HepG2 (cell line): ENCODE results near the gene SCYL1.

Experiments used
- ATF2 ChIP-seq: sonication (generic); formaldehyde crosslinking; IDR thresholded peaks from 2 replicates; pipeline ENCODE4 v1.4.0; 2020; ENCODE audit warnings: missing genetic modification reagents
- CTCF ChIP-seq: sonication (generic); formaldehyde crosslinking; IDR thresholded peaks from 2 replicates; pipeline ENCODE4 v1.5.0; 2020; ENCODE audit warnings: mild to moderate bottlenecking, missing genetic modification reagents, moderate library complexity
- DBP ChIP-seq: sonication (generic); formaldehyde crosslinking; IDR thresholded peaks from 2 replicates; pipeline ENCODE4 v1.4.0; 2020; ENCODE audit warnings: missing genetic modification reagents; ENCODE audit errors: not compliant biosample characterization
- EP300 ChIP-seq, 3 experiments: sonication (generic) in 1 of 3; formaldehyde crosslinking in 1 of 3; IDR thresholded peaks; 2 replicates each; pipeline versions ENCODE4 v1.5.1 to v1.6.1; 2011 to 2020; ENCODE audit warnings: low read depth in 2 of 3, low read length in 2 of 3, borderline replicate concordance in 1 of 3, improper control_type of control experiment in 1 of 3, mild to moderate bottlenecking in 1 of 3, missing genetic modification reagents in 1 of 3, moderate library complexity in 1 of 3
- MAFF ChIP-seq: IDR thresholded peaks from 2 replicates; pipeline ENCODE4 v1.6.1; 2011; ENCODE audit warnings: low read depth, low read length, improper control_type of control experiment
- NPAS2 ChIP-seq: sonication (generic); formaldehyde crosslinking; IDR thresholded peaks from 2 replicates; pipeline ENCODE4 v1.8.0; 2022; ENCODE audit warnings: mild to moderate bottlenecking, missing genetic modification reagents, borderline replicate concordance
- SCMH1 ChIP-seq: sonication (generic); formaldehyde crosslinking; IDR thresholded peaks from 2 replicates; pipeline ENCODE4 v1.9.0; 2021; ENCODE audit warnings: missing genetic modification reagents, mild to moderate bottlenecking, borderline replicate concordance
- SIN3B ChIP-seq: fragments of 150-350 bp; IDR thresholded peaks from 2 replicates; pipeline ENCODE4 v1.6.1; 2014; ENCODE audit warnings: low read length
- SRSF9 ChIP-seq: fragments of 200-400 bp; formaldehyde crosslinking; IDR thresholded peaks from 2 replicates; pipeline ENCODE4 v1.6.1; 2018; ENCODE audit warnings: borderline replicate concordance, mild to moderate bottlenecking, low read depth, low read length; ENCODE audit not compliant: insufficient read depth, poor library complexity, severe bottlenecking
- ZBTB33 ChIP-seq: sonication (generic); formaldehyde crosslinking; IDR thresholded peaks from 2 replicates; pipeline ENCODE4 v1.4.0; 2020; ENCODE audit warnings: missing genetic modification reagents
- ZNF253 ChIP-seq: sonication (generic); formaldehyde crosslinking; IDR thresholded peaks from 2 replicates; pipeline ENCODE4 v1.8.0; 2022; ENCODE audit warnings: mild to moderate bottlenecking, missing genetic modification reagents, borderline replicate concordance
- ZNF776 ChIP-seq: sonication (generic); formaldehyde crosslinking; IDR thresholded peaks from 2 replicates; pipeline ENCODE4 v1.4.0; 2020; ENCODE audit warnings: mild to moderate bottlenecking, missing genetic modification reagents
- ZNF777 ChIP-seq: sonication (generic); formaldehyde crosslinking; IDR thresholded peaks from 2 replicates; pipeline ENCODE4 v1.4.0; 2020; ENCODE audit warnings: missing genetic modification reagents
- ZSCAN5A ChIP-seq: sonication (generic); formaldehyde crosslinking; IDR thresholded peaks from 2 replicates; pipeline ENCODE4 v1.8.0; 2022; ENCODE audit warnings: mild to moderate bottlenecking, missing genetic modification reagents, borderline replicate concordance

- TF ChIP-seq ZNF253 (CRISPR knock-in tag) (no peak), ZNF776 (CRISPR knock-in tag) (no peak), ZNF777 (no peak), EP300 (IDR thresholded peaks at IDR 0.05; ENCODE audit: low read depth in 2 of 2, low read length in 2 of 2) (no peak), EP300 (CRISPR knock-in tag; IDR thresholded peaks at IDR 0.05; ENCODE audit: borderline replicate concordance) (no peak), NPAS2 (no peak), SIN3B (no peak), MAFF (no peak), ZSCAN5A (CRISPR knock-in tag) (no peak), SRSF9 (no peak), SCMH1 (CRISPR knock-in tag) (no peak), CTCF (CRISPR knock-in tag) (no peak), ZBTB33 (CRISPR knock-in tag) (no peak), ATF2 (CRISPR knock-in tag) (no peak), DBP (CRISPR knock-in tag) (no peak)
Observed at GRCh38 chr11:65499713-65500386, 25.0 kb upstream of the SCYL1 start.
